Activated CD4-positive, alpha-beta T cell treated with anti-CD3 and anti-CD28 coated beads, Interleukin-2, amount 50 U/mL, for 48 hours (primary cell): ENCODE results near the gene NDUFB2.

ENCODE experiments used
- DNase-seq, 2 experiments: peaks; one replicate each; pipeline ENCODE4 v3.0.0-alpha.2; 2020

Gene NDUFB2

DNA sequence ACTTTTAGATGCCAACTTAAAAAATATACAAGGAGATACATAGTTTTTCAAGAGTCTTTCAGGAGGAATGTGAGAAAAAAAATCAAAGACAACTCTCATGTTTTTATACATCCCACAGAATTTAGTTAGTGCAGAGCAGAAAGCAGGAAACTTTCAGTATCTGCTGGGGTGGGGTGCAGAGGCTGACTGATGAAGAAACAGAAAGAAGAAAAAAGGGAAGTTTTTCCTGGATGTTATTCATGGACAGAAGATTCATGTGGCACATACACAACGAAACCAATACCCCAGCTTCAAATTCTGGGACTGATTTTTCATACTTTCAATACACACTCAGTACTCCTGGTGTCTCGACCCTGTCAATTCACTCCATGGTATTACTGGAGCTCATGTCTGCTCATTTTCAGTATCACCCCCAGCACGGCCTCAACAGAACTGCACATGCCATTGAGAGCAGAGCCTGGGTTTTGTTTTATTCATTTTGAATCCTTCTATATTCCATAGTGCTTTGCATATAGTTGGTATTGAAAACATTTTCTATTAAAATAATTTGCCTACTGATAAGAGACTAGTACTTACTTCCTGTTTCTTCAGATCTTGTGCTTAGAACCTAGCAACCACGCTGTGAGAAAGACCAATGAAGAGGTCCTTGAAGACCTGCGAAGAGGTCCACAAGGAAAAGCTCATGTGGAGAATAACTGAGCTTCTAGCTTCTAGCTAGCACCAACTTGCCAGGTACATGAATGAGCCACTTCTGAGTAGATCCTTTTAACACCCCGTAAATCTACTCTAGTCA lies 49.0 kb downstream of the NDUFB2 start:
- no peak for DNase-seq

DNA sequence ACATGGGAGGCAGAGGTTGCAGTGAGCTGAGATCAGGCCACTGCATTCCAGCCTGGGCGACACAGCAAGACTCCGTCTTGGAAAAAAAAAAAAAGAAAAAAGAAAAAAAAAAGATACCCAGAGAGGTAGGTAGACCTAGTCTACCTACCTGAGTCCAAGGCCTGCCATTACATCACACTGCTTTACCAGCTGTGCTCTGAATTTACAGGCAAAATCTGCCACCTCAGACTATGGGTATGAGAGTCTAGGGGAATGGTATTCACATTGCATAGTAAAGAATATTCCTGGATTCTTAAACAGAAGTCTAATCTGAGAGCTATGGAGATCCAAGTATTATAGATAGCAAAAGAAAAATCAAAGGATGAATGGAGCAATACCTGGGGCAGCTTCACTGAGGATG lies 50.2 kb downstream of the NDUFB2 start:
- no peak for DNase-seq

- no peak for DNase-seq
These were observed 56.0 kb downstream of the NDUFB2 start for GRCh38 chr7:140752533-140752932.

DNA sequence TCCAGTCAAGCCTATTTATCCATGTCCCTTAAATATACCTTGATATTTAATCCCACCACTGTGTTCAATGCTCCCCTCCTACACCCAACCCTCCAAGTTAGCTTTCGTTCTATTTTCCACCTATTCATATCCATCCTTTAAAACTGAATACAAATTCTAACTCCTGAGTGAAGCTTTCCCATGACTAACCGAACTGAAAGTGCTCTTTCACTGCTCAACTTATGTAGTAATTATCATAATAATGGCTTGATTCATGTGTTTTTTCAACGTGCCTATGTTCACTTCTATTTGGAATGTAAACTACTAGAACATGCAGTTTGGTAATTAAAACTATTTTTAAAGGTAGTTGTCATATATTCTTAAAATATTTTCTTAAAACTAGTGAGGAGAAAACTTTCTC lies 58.0 kb downstream of the NDUFB2 start:
- no peak for DNase-seq
